H1 (cell line): Measurements from ENCODE around the gene QSOX2. TPM values are rescaled to one million over a fixed set of nuclear protein-coding genes. Genes with fewer than 3 reads are reported as not detected.
A peak's percentile ranks its signal among the peaks of the same experiment; 100 is the strongest.

Experiments used
- CTCF ChIA-PET: fragments of 300-600 bp; sonication (Branson Sonifier 250); formaldehyde crosslinking; loops from one replicate; lab custom pipeline; 2021; ENCODE audit not compliant: partially characterized antibody; lab: Charles Lee
- POLR2A ChIA-PET: fragments of 300-600 bp; sonication (Branson Sonifier 250); formaldehyde crosslinking; loops from one replicate; lab custom pipeline; 2021; ENCODE audit warnings: inconsistent platforms; ENCODE audit not compliant: partially characterized antibody; lab: Charles Lee
- DNase-seq, 2 experiments: peaks; one replicate each; pipeline versions ENCODE4 v3.0.0 to v3.0.0-alpha.2; 2010 to 2022; ENCODE audit warnings: low spot score in 2 of 2, low read depth in 1 of 2, mixed read lengths in 1 of 2
- FAIRE-seq: peaks from 2 replicates; lab custom pipeline; 2011; peaks lifted over from hg19 to GRCh38; lab: Jason Lieb, UNC
- H2AFZ ChIP-seq: 2 replicates; pipeline ENCODE4 v1.8.1; 2012; ENCODE audit warnings: low read length, inconsistent platforms
- H2AK5ac ChIP-seq: 2 replicates; pipeline ENCODE4 v1.6.1; 2013; ENCODE audit warnings: low read depth, low read length
- H2BK120ac ChIP-seq: replicated peaks from 2 replicates; pipeline ENCODE3; 2013; ENCODE audit warnings: low read depth, low read length, inconsistent platforms
- H2BK12ac ChIP-seq: 2 replicates; pipeline ENCODE4 v1.6.1; 2013; ENCODE audit warnings: low read depth, low read length
- H2BK15ac ChIP-seq: 2 replicates; pipeline ENCODE4 v1.6.1; 2013; ENCODE audit warnings: low read length
- H2BK20ac ChIP-seq: 2 replicates; pipeline ENCODE4 v1.6.1; 2013; ENCODE audit warnings: low read length
- H2BK5ac ChIP-seq: 2 replicates; pipeline ENCODE4 v1.6.1; 2013; ENCODE audit warnings: low read depth, low read length
- H3K14ac ChIP-seq: 2 replicates; pipeline ENCODE4 v1.6.1; 2013; ENCODE audit warnings: inconsistent platforms; ENCODE audit not compliant: insufficient read length
- H3K18ac ChIP-seq: 2 replicates; pipeline ENCODE4 v1.6.1; 2013; ENCODE audit warnings: low read length; ENCODE audit errors: extremely low read depth
- H3K23ac ChIP-seq: 2 replicates; pipeline ENCODE4 v1.6.1; 2013; ENCODE audit warnings: inconsistent platforms; ENCODE audit not compliant: insufficient read length
- H3K23me2 ChIP-seq: 2 replicates; pipeline ENCODE4 v1.6.1; 2013; ENCODE audit warnings: low read depth, low read length
- H3K27ac ChIP-seq: 2 replicates; pipeline ENCODE4 v1.6.1; 2011; ENCODE audit warnings: low read depth, low read length, inconsistent platforms
- H3K27me3 ChIP-seq, 4 experiments: replicated peaks in 1 of 4; 1 replicate in 1 of 4; 2 replicates in 3 of 4; pipeline versions ENCODE4 v1.6.1 to v1.8.1; 2011 to 2013; ENCODE audit warnings: low read length in 3 of 4, mild to moderate bottlenecking in 3 of 4, inconsistent platforms in 2 of 4, mixed read lengths in 2 of 4, moderate library complexity in 1 of 4; ENCODE audit not compliant: control insufficient read depth in 3 of 4, insufficient read depth in 3 of 4; ENCODE audit errors: extremely low read depth in 1 of 4
- H3K36me3 ChIP-seq, 4 experiments: 2 replicates each; pipeline versions ENCODE4 v1.6.1 to v1.8.1; 2011 to 2013; ENCODE audit warnings: mild to moderate bottlenecking in 4 of 4, low read length in 3 of 4, moderate library complexity in 2 of 4, control low read depth in 1 of 4, inconsistent platforms in 1 of 4; ENCODE audit not compliant: insufficient read depth in 4 of 4, control insufficient read depth in 2 of 4
- H3K4ac ChIP-seq: replicated peaks from 2 replicates; pipeline ENCODE3; 2013; ENCODE audit warnings: low read length, low read depth, mixed read lengths, inconsistent platforms; ENCODE audit not compliant: insufficient read length
- H3K4me1 ChIP-seq, 4 experiments: replicated peaks in 1 of 4; 1 replicate in 1 of 4; 2 replicates in 3 of 4; pipeline versions ENCODE4 v1.6.1 to v1.8.1; 2011 to 2013; ENCODE audit warnings: low read length in 3 of 4, inconsistent platforms in 2 of 4, mixed read lengths in 1 of 4; ENCODE audit not compliant: insufficient read depth in 4 of 4, control insufficient read depth in 3 of 4
- H3K4me2 ChIP-seq, 2 experiments: 2 replicates each; pipeline versions ENCODE4 v1.6.1 to v1.8.1; 2011 to 2013; ENCODE audit warnings: low read depth in 2 of 2, low read length in 2 of 2, control low read depth in 1 of 2, inconsistent platforms in 1 of 2, mild to moderate bottlenecking in 1 of 2; ENCODE audit not compliant: insufficient read depth in 1 of 2
- H3K4me3 ChIP-seq, 4 experiments: fragments of 200-600, 300-600 bp in 1 of 4; sonication (generic), shearing (Covaris generic), sonication (Bioruptor Twin) in 1 of 4; 2 replicates each; pipeline versions ENCODE4 v1.5.1 to v1.8.1; 2011 to 2016; ENCODE audit warnings: low read length in 4 of 4, low read depth in 3 of 4, control low read depth in 2 of 4, inconsistent platforms in 2 of 4, mild to moderate bottlenecking in 2 of 4, mixed read lengths in 1 of 4, moderate library complexity in 1 of 4; ENCODE audit not compliant: insufficient read depth in 2 of 4; ENCODE audit errors: extremely low read depth in 1 of 4
- H3K56ac ChIP-seq: replicated peaks from 2 replicates; pipeline ENCODE3; 2013; ENCODE audit warnings: low read depth, mild to moderate bottlenecking, mixed read lengths, low read length, inconsistent platforms; ENCODE audit not compliant: insufficient read length
- H3K79me1 ChIP-seq: 2 replicates; pipeline ENCODE4 v1.6.1; 2013; ENCODE audit warnings: low read depth, low read length, control low read depth
- H3K79me2 ChIP-seq, 2 experiments: 2 replicates each; pipeline versions ENCODE4 v1.6.1 to v1.8.1; 2012 to 2013; ENCODE audit warnings: low read length in 2 of 2, mild to moderate bottlenecking in 2 of 2, inconsistent platforms in 1 of 2; ENCODE audit not compliant: insufficient read depth in 2 of 2, control insufficient read depth in 1 of 2
- H3K9ac ChIP-seq, 4 experiments: replicated peaks in 1 of 4; 1 replicate in 1 of 4; 2 replicates in 3 of 4; pipeline versions ENCODE4 v1.6.1 to v1.8.1; 2011 to 2013; ENCODE audit warnings: low read depth in 3 of 4, low read length in 3 of 4, control low read depth in 2 of 4, mild to moderate bottlenecking in 2 of 4, moderate library complexity in 2 of 4, inconsistent platforms in 1 of 4; ENCODE audit errors: extremely low read depth in 1 of 4
- H3K9me3 ChIP-seq, 2 experiments: 2 replicates each; pipeline versions ENCODE4 v1.6.1 to v1.8.1; 2012 to 2013; ENCODE audit warnings: mild to moderate bottlenecking in 2 of 2, moderate library complexity in 2 of 2, control low read depth in 1 of 2, inconsistent platforms in 1 of 2, low read depth in 1 of 2, low read length in 1 of 2, mixed read lengths in 1 of 2; ENCODE audit not compliant: insufficient read depth in 2 of 2
- H4K20me1 ChIP-seq, 2 experiments: replicated peaks in 1 of 2; 2 replicates each; pipeline versions ENCODE3 to v1.8.1; 2011 to 2013; ENCODE audit warnings: inconsistent platforms in 2 of 2, low read length in 2 of 2, mild to moderate bottlenecking in 1 of 2; ENCODE audit not compliant: insufficient read depth in 2 of 2, control insufficient read depth in 1 of 2
- H4K5ac ChIP-seq: 2 replicates; pipeline ENCODE4 v1.6.1; 2013; ENCODE audit warnings: low read length, low read depth, mixed read lengths, inconsistent platforms; ENCODE audit not compliant: insufficient read length
- H4K8ac ChIP-seq: 2 replicates; pipeline ENCODE4 v1.8.0; 2013; ENCODE audit warnings: mild to moderate bottlenecking, moderate library complexity, low read length, inconsistent platforms; ENCODE audit not compliant: insufficient read depth; ENCODE audit errors: extremely low read depth
- H4K91ac ChIP-seq: replicated peaks from 2 replicates; pipeline ENCODE3; 2013; ENCODE audit warnings: low read length, mixed read lengths, inconsistent platforms; ENCODE audit not compliant: insufficient read length
- CHD2 ChIP-seq: IDR thresholded peaks from 2 replicates; pipeline ENCODE4 v1.6.1; 2012; ENCODE audit warnings: low read length, improper control_type of control experiment
- GTF2F1 ChIP-seq: IDR thresholded peaks from 2 replicates; pipeline ENCODE4 v1.6.1; 2012; ENCODE audit warnings: low read depth, low read length, improper control_type of control experiment, borderline replicate concordance
- TAF7 ChIP-seq: optimal IDR thresholded peaks from 2 replicates; pipeline ENCODE3; 2011; ENCODE audit warnings: low read depth, mild to moderate bottlenecking, inconsistent platforms, low read length, moderate library complexity, borderline replicate concordance
- WGBS, 2 experiments: shearing (Covaris generic) in 1 of 2; methylation state at CpG; one replicate each; pipeline versions ENCODE4 v1.1.6 to v1.1.7; 2013 to 2015; ENCODE audit warnings: low lambda C conversion rate in 2 of 2, mixed read lengths in 2 of 2, inconsistent platforms in 1 of 2, low coverage in 1 of 2, missing lambda C conversion rate in 1 of 2; ENCODE audit not compliant: insufficient replicate concordance in 2 of 2, insufficient coverage in 1 of 2, insufficient read length in 1 of 2; ENCODE audit errors: extremely low coverage in 1 of 2, missing lambda C conversion rate in 1 of 2; 5-methylcytosine and 5-hydroxymethylcytosine counted together
- long read RNA-seq, 2 experiments: library from RNA in 1 of 2; library from capped mRNA in 1 of 2; stranded (forward); transcript quantifications; one replicate each; pipeline ENCODE4 v2.0.0, GENCODE V29; 2021; ENCODE audit warnings: inconsistent platforms in 1 of 2
- polyA minus RNA-seq, 3 experiments: library from RNA; depleted of rRNA, polyadenylated mRNA; stranded (reverse); fragments of >200 nt; gene quantifications; 1 replicate in 2 of 3; 2 replicates in 1 of 3; pipeline ENCODE4 v1.2.3, GENCODE V29; 2011
- polyA plus RNA-seq, 7 experiments: library from polyadenylated mRNA; depleted of rRNA in 3 of 7; stranded (reverse) in 5 of 7; unstranded in 2 of 7; fragments of >200 nt in 5 of 7; fragments of 200-250 nt in 2 of 7; gene quantifications; 1 replicate in 5 of 7; 2 replicates in 1 of 7; 4 replicates in 1 of 7; pipeline versions ENCODE4 v1.2.1 to v1.2.3, GENCODE V29; 2011 to 2013; ENCODE audit warnings: missing spikeins in 2 of 7, mixed read lengths in 2 of 7
- total RNA-seq: library from RNA; stranded (reverse); fragmentation: NEBNext Ultra II Directional; extraction: Animal tissue kit (Norgen Biotek cat#: 25700); gene quantifications from 2 replicates; pipeline ENCODE4 v1.2.1, GENCODE V29; 2021
- TF ChIP-seq, protein P1 (sequence below): IDR thresholded peaks from 2 replicates; pipeline ENCODE4 v1.6.1; 2012; ENCODE audit warnings: inconsistent platforms

Gene QSOX2, protein sequence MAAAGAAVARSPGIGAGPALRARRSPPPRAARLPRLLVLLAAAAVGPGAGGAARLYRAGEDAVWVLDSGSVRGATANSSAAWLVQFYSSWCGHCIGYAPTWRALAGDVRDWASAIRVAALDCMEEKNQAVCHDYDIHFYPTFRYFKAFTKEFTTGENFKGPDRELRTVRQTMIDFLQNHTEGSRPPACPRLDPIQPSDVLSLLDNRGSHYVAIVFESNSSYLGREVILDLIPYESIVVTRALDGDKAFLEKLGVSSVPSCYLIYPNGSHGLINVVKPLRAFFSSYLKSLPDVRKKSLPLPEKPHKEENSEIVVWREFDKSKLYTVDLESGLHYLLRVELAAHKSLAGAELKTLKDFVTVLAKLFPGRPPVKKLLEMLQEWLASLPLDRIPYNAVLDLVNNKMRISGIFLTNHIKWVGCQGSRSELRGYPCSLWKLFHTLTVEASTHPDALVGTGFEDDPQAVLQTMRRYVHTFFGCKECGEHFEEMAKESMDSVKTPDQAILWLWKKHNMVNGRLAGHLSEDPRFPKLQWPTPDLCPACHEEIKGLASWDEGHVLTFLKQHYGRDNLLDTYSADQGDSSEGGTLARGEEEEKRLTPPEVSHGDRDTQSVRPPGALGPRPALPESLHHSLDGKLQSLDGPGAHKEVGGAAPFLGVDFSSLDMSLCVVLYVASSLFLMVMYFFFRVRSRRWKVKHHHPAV
- total RNA-seq (27.5 and 28.6 TPM in 2 replicates), polyA plus RNA-seq (2011; rRNA removed) (18.0 and 21.8 TPM in 2 replicates), polyA minus RNA-seq (2011; rRNA and poly(A)+ RNA removed) (17.0 and 19.8 TPM in 2 replicates)
- 20.4 TPM for polyA plus RNA-seq (2011; cell fraction: cytosol; rRNA removed)
- 52.2 TPM for polyA plus RNA-seq (2011; cell fraction: nucleus; rRNA removed)
- polyA plus RNA-seq (2012, experiment 1 of 2) = 18.2 to 24.6 TPM (median 21.8 TPM) in 4 replicates
- 13.5 TPM for polyA plus RNA-seq (2012, experiment 2 of 2)
- polyA plus RNA-seq (2013, experiment 1 of 2) = 27.3 TPM
- 25.5 TPM for polyA plus RNA-seq (2013, experiment 2 of 2)
- 10.7 TPM for polyA minus RNA-seq (2011; cell fraction: cytosol; rRNA and poly(A)+ RNA removed)
- polyA minus RNA-seq (2011; cell fraction: nucleus; rRNA and poly(A)+ RNA removed) = 13.1 TPM
- long read RNA-seq, experiment 1, partial matches to known transcripts = 3 of 30 reads
- long read RNA-seq, experiment 1, other reads (novel, unspliced or antisense) = 27 of 30 reads
- long read RNA-seq, experiment 2, partial matches to known transcripts = 0 of 2 reads
- long read RNA-seq, experiment 2, other reads (novel, unspliced or antisense) = 2 of 2 reads

DNA sequence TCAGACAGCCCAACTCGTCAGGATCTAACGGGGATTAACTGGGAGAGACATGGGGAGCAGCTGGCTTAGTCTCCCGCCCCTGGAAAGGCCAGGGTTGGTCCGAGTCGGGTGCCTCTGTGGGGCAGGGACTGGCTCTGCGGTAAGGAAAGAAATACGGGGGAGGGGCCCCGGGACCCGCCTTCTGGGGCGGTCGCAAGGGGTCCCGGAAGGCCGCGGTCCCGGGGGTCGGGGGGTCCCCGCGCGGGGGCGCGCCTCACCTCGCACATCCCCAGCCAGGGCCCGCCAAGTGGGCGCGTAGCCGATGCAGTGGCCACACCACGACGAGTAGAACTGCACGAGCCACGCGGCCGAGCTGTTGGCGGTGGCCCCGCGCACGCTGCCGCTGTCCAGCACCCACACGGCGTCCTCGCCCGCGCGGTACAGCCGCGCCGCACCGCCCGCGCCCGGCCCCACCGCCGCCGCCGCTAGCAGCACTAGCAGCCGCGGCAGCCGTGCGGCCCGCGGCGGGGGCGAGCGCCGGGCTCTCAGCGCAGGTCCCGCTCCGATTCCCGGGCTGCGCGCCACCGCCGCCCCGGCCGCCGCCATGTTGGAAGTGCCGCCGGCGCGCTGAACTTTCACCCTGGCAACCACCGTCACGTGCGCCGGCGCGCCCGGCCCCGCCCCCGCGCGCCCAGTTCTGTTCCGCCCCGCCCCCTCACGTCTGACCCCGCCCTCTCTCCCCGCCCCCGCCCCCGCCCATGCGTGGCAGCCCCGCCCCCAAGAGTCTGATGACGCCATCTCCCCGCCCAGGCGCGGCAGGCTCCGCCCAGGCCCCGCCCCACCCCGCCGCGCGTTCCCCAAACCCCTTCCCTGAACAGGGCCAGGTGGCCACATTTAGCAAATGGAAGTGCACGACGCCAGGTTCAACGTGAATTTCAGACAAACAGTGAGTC, at the start of gene QSOX2:
Gene QSOX2, minus strand, starts transcription at position 594 of the 932 bp plus-strand sequence. Its CDS starts 9 bp downstream, at position 585.
- Histone ChIP-seq H3K14ac (no peak within 1 kb of the TSS), H3K79me2 (peaks cover 9 to 46% of the 10 kb centered on the region in 2 experiments), H2BK12ac (no peak within 1 kb of the TSS), H2BK5ac (no peak within 1 kb of the TSS), H2AFZ (no peak within 1 kb of the TSS; the same call in 1 of the 2 replicates), H3K9me3 (no peaks in the 10 kb centered on the region), H4K5ac (no peak within 1 kb of the TSS), H3K27me3 (peaks cover 0 to 7% (median 1%) of the 10 kb centered on the region in 4 experiments; a peak in 4 of 7 replicates), H3K27ac (0 out of 2 replicates have a peak within 1 kb of the TSS, but pooled peaks have one; percentile 12), H3K23ac (no peak within 1 kb of the TSS), H3K4ac (no peak within 1 kb of the TSS), H3K9ac (peak within 1 kb of the TSS; percentile 51 to 94 (median 77)), H3K23me2 (no peaks in the 10 kb centered on the region; the same call in 1 of the 2 replicates), H3K36me3 (peaks cover 0 to 3% (median 1%) of the 10 kb centered on the region in 4 experiments; a peak in 2 of 8 replicates), H2BK15ac (no peak within 1 kb of the TSS), H3K79me1 (peaks cover 11% of the 10 kb centered on the region), H3K18ac (no peak within 1 kb of the TSS), H3K56ac (no peak within 1 kb of the TSS), H3K4me2 (peak within 1 kb of the TSS; percentile 86 to 98), H2BK120ac (no peak within 1 kb of the TSS), H4K8ac (peak within 1 kb of the TSS; percentile 63), H3K4me1 (peaks cover 3 to 21% (median 13%) of the 10 kb centered on the region in 4 experiments), H2BK20ac (no peak within 1 kb of the TSS), H4K91ac (no peak within 1 kb of the TSS), H4K20me1 (peaks cover 17 to 27% of the 10 kb centered on the region in 2 experiments), H2AK5ac (no peak within 1 kb of the TSS), H3K4me3 (peak within 1 kb of the TSS; percentile 81 to 96 (median 87))
- DNase-seq (peak; percentile 43 to 85), FAIRE-seq (no peak)
- 1% methylated on average over 25 of the region's 112 CpGs; no CpG with 5 or more reads in 1 of the 2 experiments for WGBS, 2 experiments
- CTCF ChIA-PET = interaction anchor here (0.6 to 1.2 kb wide), 5 partner anchors 11 to 769 kb away, joined by 3 to 5 read pairs (median 3); no protein-coding TSS in a partner anchor
- POLR2A ChIA-PET = interaction anchor here (0.8 to 1.4 kb wide), 5 partner anchors 8 to 22 kb away, joined by 3 to 5 read pairs (median 4); no protein-coding TSS in a partner anchor
- TF ChIP-seq, protein P1, sequence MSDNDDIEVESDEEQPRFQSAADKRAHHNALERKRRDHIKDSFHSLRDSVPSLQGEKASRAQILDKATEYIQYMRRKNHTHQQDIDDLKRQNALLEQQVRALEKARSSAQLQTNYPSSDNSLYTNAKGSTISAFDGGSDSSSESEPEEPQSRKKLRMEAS = peak; percentile 93
- TF ChIP-seq TAF7 (no peak), CHD2 (no peak), GTF2F1 (no peak)
